Glomerular endothelial cell (primary cell): ENCODE data around the gene NOD1. TPM values are rescaled to one million over a fixed set of nuclear protein-coding genes. Genes with fewer than 3 reads are reported as not detected.
A peak's percentile ranks its signal among the peaks of the same experiment; 100 is the strongest.
"Not testable (repeated sequence)": the region's sequence is repeated elsewhere in the genome, so short reads cannot be mapped to it uniquely, and the experiment has no call there.

Source experiments
- DNase-seq: peaks from one replicate; pipeline ENCODE4 v3.0.0-alpha.2; 2011; ENCODE audit warnings: low read depth, low spot score; ENCODE audit errors: extremely low read depth
- total RNA-seq: library from RNA; depleted of rRNA; stranded (reverse); fragments of >200 nt; gene quantifications from 2 replicates; pipeline ENCODE4 v1.2.3, GENCODE V29; 2015

The NOD1 gene
- total RNA-seq, result 24.6 and 41.0 TPM in 2 replicates

- DNase-seq, result no peak
Observed at GRCh38 chr7:30478349-30479201, at the start of gene NOD1. Gene NOD1, minus strand, starts transcription at chr7:30478784. Its CDS starts 21,863 bp downstream, at chr7:30456921.

- DNase-seq, result not testable (repeated sequence)
Observed at GRCh38 chr7:30527297-30527696, 48.7 kb upstream of the NOD1 start.

DNA sequence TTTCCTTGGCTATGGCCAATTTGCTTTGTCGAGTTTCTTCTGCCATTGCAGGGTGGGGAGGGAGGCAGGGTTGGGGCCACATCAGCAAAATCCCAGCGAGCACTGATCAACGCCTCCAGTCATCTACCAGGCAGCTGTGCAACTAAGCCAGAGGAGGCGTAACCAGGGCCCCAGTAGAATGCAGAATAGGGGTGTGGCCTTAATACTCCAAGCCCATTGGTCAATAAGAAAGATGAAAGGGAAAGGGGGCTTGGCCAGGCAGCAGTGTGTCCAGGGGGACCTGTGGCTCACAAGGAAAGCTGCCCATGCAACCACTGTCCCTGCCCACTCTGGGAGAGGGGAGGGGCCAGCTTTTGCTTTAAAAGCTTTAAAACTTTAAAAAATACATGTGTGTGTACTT, 47.6 kb upstream of the NOD1 start:
- DNase-seq, result no peak

DNA sequence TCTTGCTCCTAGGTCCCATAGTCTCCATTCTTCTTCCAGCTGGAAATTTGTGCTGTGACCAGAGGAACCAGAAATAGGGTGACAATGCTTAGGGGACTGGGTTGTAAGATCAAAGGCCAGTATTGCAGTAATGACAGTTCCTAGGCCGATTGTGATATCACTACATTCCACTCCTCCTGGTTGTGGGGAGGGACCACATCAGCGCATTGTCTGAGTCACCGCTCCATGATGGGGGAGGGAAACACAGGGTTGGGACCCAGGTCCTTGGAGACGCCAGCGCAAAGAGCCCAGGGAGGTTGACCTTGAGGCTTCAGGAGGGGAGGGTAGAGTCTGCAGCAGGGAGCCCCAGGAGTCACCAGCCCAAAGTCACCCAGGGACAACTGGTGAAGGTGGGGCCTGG, 46.8 kb upstream of the NOD1 start:
- DNase-seq, result no peak

GRCh38 chr7:30524545-30524944, 46.0 kb upstream of the NOD1 start:
- DNase-seq, result no peak

DNA sequence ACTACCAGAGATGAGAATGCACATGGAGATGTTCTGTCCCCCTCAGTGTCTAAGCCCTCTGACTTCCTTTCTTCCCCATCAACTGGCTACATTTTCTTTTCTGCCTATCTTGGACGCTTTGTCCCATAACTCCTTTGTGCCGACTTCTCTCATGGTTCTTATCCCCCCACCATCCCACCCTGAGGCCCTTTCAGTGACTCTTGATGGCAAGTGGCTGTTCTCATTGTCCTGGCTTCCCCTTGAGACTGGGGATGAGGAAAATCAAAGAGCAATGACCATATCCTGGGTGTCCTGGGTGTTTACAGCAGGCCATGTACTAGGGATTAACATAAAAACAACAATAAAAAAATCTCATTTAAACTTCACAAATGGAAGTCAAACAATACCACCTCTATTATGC, 44.9 kb upstream of the NOD1 start:
- no peak for DNase-seq

- DNase-seq, result no peak
Observed at GRCh38 chr7:30522159-30522558, 43.6 kb upstream of the NOD1 start.

DNA sequence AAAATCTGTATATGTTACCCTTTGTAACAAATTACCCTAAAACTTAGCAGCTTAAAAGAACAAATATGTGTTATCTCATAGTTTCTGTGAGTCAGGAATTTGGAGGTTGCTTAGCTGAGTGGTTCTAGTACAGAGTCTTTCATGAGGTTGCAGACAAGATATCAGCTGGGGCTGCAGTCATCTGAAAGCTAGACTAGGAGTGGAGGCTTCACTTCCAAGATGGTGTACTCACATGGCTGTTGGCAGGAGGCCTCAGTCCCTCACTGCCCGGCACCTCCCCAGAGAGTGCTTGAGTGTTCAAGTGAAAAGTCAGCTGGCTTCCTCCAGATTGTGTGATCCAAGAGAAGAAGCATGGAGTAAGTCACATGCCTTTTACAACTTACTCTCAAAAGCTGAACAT, 42.9 kb upstream of the NOD1 start:
- no peak for DNase-seq

DNA sequence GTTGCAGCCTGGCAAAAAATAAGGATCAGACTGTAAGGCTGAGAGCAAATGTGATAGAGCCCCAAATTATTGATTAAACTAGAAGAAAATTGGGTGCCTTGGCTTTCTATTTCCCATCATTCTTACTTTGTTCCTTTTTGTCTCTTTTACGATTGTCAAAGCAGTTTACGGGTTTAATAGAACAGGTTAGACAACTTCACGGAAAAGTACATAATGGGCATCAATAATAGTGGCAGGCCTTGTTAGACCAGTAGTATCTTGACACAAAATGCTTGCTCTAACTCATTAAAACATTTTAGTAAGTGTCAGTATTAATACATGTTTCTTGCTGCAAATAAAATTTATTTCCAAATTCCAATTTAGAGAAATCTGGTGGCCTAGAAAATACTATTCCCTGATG, 40.5 kb upstream of the NOD1 start:
- no peak for DNase-seq

- DNase-seq, result no peak
Observed at GRCh38 chr7:30515761-30516160, 37.2 kb upstream of the NOD1 start.

GRCh38 chr7:30514776-30515175, 36.2 kb upstream of the NOD1 start:
- no peak for DNase-seq

DNA sequence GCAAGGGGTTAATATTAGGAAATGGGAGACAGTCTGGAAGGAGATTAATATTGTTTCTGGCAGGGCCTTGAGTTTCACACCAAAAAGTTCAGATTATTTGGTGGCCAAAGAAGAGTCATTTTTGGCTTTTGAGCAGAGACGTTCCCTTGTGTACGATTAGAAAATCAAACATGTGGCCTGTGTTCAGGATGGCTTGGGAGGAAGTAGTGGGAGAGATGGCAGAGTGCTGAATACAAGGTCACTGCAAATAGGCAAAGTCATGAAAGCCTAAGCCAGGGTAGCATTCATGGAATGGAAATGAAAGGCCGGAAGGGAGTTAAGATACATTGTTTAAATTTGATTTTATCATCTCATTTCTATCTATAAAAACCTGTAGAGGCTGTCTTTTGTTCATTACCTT, 35.6 kb upstream of the NOD1 start:
- no peak for DNase-seq

DNA sequence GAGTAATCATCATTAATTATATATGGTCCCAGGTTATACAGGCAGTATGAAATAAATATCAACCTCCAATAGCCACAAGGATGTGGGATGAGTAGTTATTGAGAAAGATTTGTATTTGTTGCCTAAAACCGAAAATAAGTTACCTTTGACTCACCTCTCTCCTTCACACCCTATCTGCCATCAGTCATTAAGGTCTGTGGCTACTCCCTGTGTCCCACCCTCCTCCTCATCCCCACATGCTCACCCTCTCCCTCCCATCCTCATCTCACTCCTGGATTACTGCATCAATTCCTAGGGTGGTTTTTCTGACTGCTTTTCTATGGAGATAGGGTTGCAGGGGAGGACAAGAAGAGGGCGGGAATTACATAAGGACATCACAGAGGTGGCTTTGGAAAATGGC, 35.2 kb upstream of the NOD1 start:
- no peak for DNase-seq

DNA sequence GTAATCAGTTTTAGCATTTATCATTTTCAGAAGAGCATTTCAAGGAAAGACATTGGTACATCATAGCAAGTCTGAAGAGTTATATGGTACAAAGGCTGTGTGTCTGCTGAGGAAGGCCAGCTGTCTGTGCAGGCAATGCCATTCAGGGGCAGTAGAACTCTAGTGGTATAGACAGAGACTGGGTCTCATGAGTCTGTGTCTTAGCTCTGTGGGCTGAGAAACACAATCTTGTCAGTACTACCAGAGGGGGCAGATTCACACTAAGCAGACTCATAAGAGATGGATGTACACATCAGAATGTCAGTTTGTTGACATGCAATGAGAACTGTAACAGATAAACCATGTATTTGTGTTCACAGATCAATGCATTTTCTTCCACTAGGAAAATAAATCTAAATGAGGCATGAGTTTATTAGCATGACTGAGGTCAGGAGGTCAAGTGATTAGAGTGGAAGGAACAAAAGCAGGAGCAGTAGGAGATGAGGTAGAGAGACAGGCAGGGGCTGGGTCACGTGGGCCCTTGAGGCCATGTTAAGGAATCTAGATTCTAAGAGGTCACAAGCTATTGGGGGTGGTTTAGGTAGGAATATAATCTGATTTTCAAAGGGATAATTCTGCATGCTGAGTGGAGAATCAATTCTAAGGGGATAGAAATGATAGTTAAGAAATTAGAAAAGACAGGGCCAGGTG, 33.5 kb upstream of the NOD1 start:
- no peak for DNase-seq

- DNase-seq, result no peak
Observed at GRCh38 chr7:30511494-30511893, 32.9 kb upstream of the NOD1 start.

DNA sequence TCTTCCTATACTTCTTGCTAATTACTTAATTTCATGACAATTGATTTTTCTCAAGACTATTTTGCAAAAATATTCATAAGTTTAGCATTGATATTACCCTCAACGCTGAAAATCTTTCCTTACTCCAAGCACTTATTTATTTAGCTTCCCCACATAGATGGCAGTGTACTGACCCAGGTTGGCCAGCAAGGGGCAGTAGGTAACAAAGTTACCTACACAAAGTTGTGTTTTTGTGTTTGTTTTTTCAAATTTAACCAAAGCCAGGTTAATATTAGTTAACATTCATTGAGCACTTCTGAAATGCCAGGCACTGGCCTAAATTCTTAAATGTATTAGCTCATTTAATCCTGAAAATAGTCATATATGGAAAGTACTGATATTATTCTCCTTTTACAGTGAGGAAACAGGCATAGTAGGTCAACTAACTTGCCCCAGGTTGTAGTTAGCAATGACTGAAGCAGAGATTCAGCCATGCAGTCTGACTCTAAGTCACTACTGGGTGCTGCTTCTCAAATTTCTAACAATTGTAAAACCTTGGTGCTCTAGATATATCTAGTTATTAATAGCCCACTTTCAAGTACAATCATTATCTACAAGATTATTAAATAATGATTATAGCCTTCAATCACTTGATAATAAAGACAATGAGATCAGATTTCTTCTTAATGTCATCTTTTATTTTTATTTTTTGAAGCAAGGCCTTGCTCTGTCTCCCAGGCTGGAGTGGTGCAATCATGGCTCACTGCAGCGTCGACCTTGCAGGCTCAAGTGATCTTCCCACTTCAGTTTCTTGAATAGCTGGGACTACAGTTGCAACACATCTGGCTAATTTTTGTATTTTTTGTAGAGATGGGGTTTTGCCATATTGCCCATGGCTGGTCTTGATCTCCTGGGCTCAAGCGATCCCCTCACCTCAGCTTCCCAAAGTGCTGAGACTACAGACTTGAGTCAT, 31.8 kb upstream of the NOD1 start:
- DNase-seq, result peak; percentile 31

- not testable (repeated sequence) for DNase-seq
Observed at GRCh38 chr7:30509171-30509857, 30.7 kb upstream of the NOD1 start.

DNA sequence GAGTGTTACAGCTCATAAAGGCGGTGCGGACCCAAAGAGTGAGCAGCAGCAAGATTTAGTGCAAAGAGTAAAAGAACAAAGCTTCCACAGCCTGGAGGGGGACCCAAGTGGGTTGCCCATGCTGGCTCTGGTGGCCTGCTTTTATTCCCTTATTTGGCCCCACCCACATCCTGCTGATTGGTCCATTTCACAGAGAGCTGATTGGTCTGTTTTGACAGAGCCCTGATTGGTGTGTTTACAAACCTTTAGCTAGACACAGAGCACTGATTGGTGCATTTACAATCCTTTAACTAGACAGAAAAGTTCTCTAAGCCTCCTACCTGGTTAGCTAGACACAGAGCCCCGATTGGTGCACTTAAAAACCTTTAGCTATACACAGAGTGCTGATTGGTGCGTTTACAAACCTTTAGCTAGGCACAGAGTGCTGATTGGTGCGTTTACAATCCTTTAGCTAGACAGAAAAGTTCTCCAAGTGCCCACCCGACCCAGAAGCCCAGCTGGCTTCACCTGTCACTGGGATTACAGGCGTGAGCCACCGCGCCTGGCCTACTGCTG, 28.8 kb upstream of the NOD1 start:
- DNase-seq, result not testable (repeated sequence)

- DNase-seq, result no peak
Observed at GRCh38 chr7:30505174-30505697, 26.7 kb upstream of the NOD1 start.
